Endothelial cell (in vitro differentiated cells): ENCODE data around the gene ULBP1. TPM values are rescaled to one million over a fixed set of nuclear protein-coding genes. Genes with fewer than 3 reads are reported as not detected.
"Not testable (repeated sequence)": the region's sequence is repeated elsewhere in the genome, so short reads cannot be mapped to it uniquely, and the experiment has no call there.

Experiments used
- DNase-seq: peaks from one replicate; pipeline ENCODE4 v3.0.0; 2021; ENCODE audit warnings: low spot score
- H3K27ac Mint-ChIP-seq: one replicate; pipeline ENCODE4 v1.8.0; 2021; ENCODE audit warnings: mixed read lengths, inconsistent platforms; ENCODE audit not compliant: unreplicated experiment
- H3K27me3 Mint-ChIP-seq: one replicate; pipeline ENCODE4 v1.8.0; 2021; ENCODE audit warnings: mild to moderate bottlenecking, moderate library complexity, mixed read lengths, inconsistent platforms; ENCODE audit not compliant: unreplicated experiment
- H3K36me3 Mint-ChIP-seq: one replicate; pipeline ENCODE4 v1.8.0; 2021; ENCODE audit warnings: mild to moderate bottlenecking, low read depth, mixed read lengths, inconsistent platforms; ENCODE audit not compliant: unreplicated experiment
- H3K4me1 Mint-ChIP-seq: one replicate; pipeline ENCODE4 v1.8.0; 2021; ENCODE audit warnings: mild to moderate bottlenecking, mixed read lengths, inconsistent platforms; ENCODE audit not compliant: unreplicated experiment
- H3K4me3 Mint-ChIP-seq: one replicate; pipeline ENCODE4 v1.8.0; 2021; ENCODE audit warnings: mild to moderate bottlenecking, mixed read lengths, inconsistent platforms; ENCODE audit not compliant: unreplicated experiment
- H3K9me3 Mint-ChIP-seq: one replicate; pipeline ENCODE4 v1.8.0; 2021; ENCODE audit warnings: mixed read lengths, inconsistent platforms; ENCODE audit not compliant: unreplicated experiment
- CTCF ChIP-seq: fragments of 200-600 bp; sonication (generic); IDR thresholded peaks from one replicate; pipeline ENCODE4 v1.5.0; 2021; ENCODE audit warnings: antibody characterized with exemption; ENCODE audit not compliant: unreplicated experiment
- total RNA-seq: library from RNA; stranded (reverse); fragmentation: NEBNext Ultra II Directional; extraction: Animal tissue kit (Norgen Biotek cat#: 25700); gene quantifications from one replicate; pipeline ENCODE4 v1.2.1, GENCODE V29; 2021; ENCODE audit not compliant: unreplicated experiment

Gene ULBP1
- total RNA-seq, 1 donor from 2014 or later: 24.8 TPM

- Mint-ChIP-seq H3K9me3 (no peaks in the 10 kb centered on the region), H3K27me3 (peaks cover 43% of the 10 kb centered on the region), H3K4me1 (peaks cover 14% of the 10 kb centered on the region), H3K36me3 (no peaks in the 10 kb centered on the region), H3K4me3 (peak overlapping the region; percentile 86), H3K27ac (peak overlapping the region; percentile 16)
- no peak for DNase-seq
- TF ChIP-seq CTCF: no peak
These were observed 24.4 kb upstream of the ULBP1 start for GRCh38 chr6:149939356-149939648.

- H3K27me3 Mint-ChIP-seq: peaks cover 38% of the 10 kb centered on the region
These were observed 23.7 kb upstream of the ULBP1 start for GRCh38 chr6:149939909-149940671.

GRCh38 chr6:149940672-149940982, 23.1 kb upstream of the ULBP1 start:
- Mint-ChIP-seq H3K9me3 (no peaks in the 10 kb centered on the region), H3K4me1 (peaks cover 14% of the 10 kb centered on the region), H3K4me3 (peak overlapping the region; percentile 37), H3K36me3 (no peaks in the 10 kb centered on the region), H3K27ac (no peak overlapping the region), H3K27me3 (peaks cover 34% of the 10 kb centered on the region)
- no peak for DNase-seq
- TF ChIP-seq CTCF: no peak

More at GRCh38 chr6:149939909-149940671, 23.7 kb upstream of the ULBP1 start:
- Mint-ChIP-seq H3K4me3 (peak overlapping the region; percentile 37), H3K9me3 (no peaks in the 10 kb centered on the region), H3K36me3 (no peaks in the 10 kb centered on the region), H3K4me1 (peaks cover 14% of the 10 kb centered on the region), H3K27ac (no peak overlapping the region)
- no peak for TF ChIP-seq CTCF
- DNase-seq: no peak

GRCh38 chr6:149941583-149942460, 21.9 kb upstream of the ULBP1 start, which contains the start of gene ULBP2:
Gene ULBP2 (plus strand): TSS chr6:149942014. CDS start chr6:149942073, 59 bp downstream.
- peak; percentile 77 for DNase-seq
- Mint-ChIP-seq H3K27ac (peak within 1 kb of the TSS; percentile 77), H3K9me3 (no peaks in the 10 kb centered on the region), H3K4me1 (peaks cover 14% of the 10 kb centered on the region), H3K27me3 (peaks cover 29% of the 10 kb centered on the region), H3K36me3 (peaks cover 7% of the 10 kb centered on the region), H3K4me3 (peak within 1 kb of the TSS; percentile 91)
- TF ChIP-seq CTCF: no peak

DNA sequence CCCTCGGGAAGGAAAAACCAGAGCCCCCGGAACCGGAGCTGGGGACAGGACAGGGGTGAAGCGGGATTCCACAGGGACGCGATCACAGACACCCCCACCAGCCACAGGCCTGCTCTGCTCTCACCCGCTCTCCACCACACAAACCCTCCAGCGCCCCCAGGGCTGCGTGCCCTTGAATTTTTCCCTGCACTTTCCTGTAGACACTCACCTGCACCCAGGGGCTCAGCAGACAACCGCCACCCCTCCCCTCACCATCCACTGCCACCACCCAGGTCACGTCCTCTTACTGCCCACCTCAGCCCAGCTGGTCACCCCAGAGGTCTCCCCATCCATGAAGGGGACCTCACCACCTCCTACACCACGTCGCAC, 21.3 kb upstream of the ULBP1 start:
- no peak for TF ChIP-seq CTCF
- peaks cover 8% of the 10 kb centered on the region for H3K36me3 Mint-ChIP-seq
- no peak overlapping the region for H3K27ac Mint-ChIP-seq
- peak overlapping the region; percentile 91 for H3K4me3 Mint-ChIP-seq
- H3K9me3 Mint-ChIP-seq: no peaks in the 10 kb centered on the region
- H3K27me3 Mint-ChIP-seq: peaks cover 28% of the 10 kb centered on the region
- DNase-seq: no peak
- peaks cover 14% of the 10 kb centered on the region for H3K4me1 Mint-ChIP-seq

GRCh38 chr6:149943321-149943720, 20.4 kb upstream of the ULBP1 start:
- peaks cover 13% of the 10 kb centered on the region for H3K36me3 Mint-ChIP-seq
- H3K27me3 Mint-ChIP-seq: peaks cover 26% of the 10 kb centered on the region
- not testable (repeated sequence) for H3K9me3 Mint-ChIP-seq, DNase-seq, H3K27ac Mint-ChIP-seq
- peaks cover 14% of the 10 kb centered on the region for H3K4me1 Mint-ChIP-seq
- H3K4me3 Mint-ChIP-seq: peak overlapping the region; percentile 91

- H3K27ac Mint-ChIP-seq, H3K4me1 Mint-ChIP-seq, H3K9me3 Mint-ChIP-seq, H3K4me3 Mint-ChIP-seq, DNase-seq: not testable (repeated sequence)
- peaks cover 16% of the 10 kb centered on the region for H3K27me3 Mint-ChIP-seq
- peaks cover 17% of the 10 kb centered on the region for H3K36me3 Mint-ChIP-seq
These were observed 18.5 kb upstream of the ULBP1 start for GRCh38 chr6:149945276-149945675.
